SK-N-SH treated with all-trans-retinoic acid at 6 μM for 48 hours (cell line): ENCODE measurements around the gene SLC7A7.

ENCODE experiments used
- ATAC-seq: fragments of 200-7000 bp; cut with Tn5 transposase; 3 replicates; pipeline ENCODE4 v1.9.1; 2020; ENCODE audit warnings: mild to moderate bottlenecking, moderate library complexity
- ARNTL ChIP-seq: fragments of 450-650 bp; formaldehyde crosslinking; IDR thresholded peaks from 2 replicates; pipeline ENCODE4 v1.5.0; 2020; ENCODE audit warnings: low read depth, mild to moderate bottlenecking, moderate library complexity, borderline replicate concordance
- BACH2 ChIP-seq: fragments of 250-450 bp; sonication (Bioruptor Pico); IDR thresholded peaks from 2 replicates; pipeline ENCODE4 v1.9.0; 2021; ENCODE audit warnings: mild to moderate bottlenecking, borderline replicate concordance
- ESRRG ChIP-seq: fragments of 250-450 bp; sonication (Bioruptor Pico); IDR thresholded peaks from 2 replicates; pipeline ENCODE4 v1.6.1; 2021; ENCODE audit warnings: mild to moderate bottlenecking
- ISL1 ChIP-seq: fragments of 250-450 bp; sonication (Bioruptor Pico); IDR thresholded peaks from 2 replicates; pipeline ENCODE4 v2.1.2; 2022; ENCODE audit warnings: mild to moderate bottlenecking, moderate library complexity
- RARB ChIP-seq: fragments of 250-450 bp; sonication (Bioruptor Pico); IDR thresholded peaks from 2 replicates; pipeline ENCODE4 v1.8.0; 2021; ENCODE audit warnings: mild to moderate bottlenecking, moderate library complexity
- SNAI2 ChIP-seq: fragments of 250-450 bp; sonication (Bioruptor Pico); IDR thresholded peaks from 2 replicates; pipeline ENCODE4 v1.5.0; 2020; ENCODE audit warnings: mild to moderate bottlenecking, moderate library complexity
- ZFP3 ChIP-seq: fragments of 250-450 bp; sonication (Bioruptor Pico); IDR thresholded peaks from 2 replicates; pipeline ENCODE4 v1.5.0; 2020; ENCODE audit warnings: mild to moderate bottlenecking, moderate library complexity
- ZFP30 ChIP-seq: fragments of 450-650 bp; formaldehyde crosslinking; IDR thresholded peaks from 2 replicates; pipeline ENCODE4 v1.5.0; 2022; ENCODE audit warnings: mild to moderate bottlenecking, moderate library complexity
- ZNF565 ChIP-seq: fragments of 450-650 bp; formaldehyde crosslinking; conservative IDR thresholded peaks from 2 replicates; pipeline ENCODE4 v1.5.0; 2020; ENCODE audit warnings: low read depth, mild to moderate bottlenecking, moderate library complexity
- ZNF8 ChIP-seq: fragments of 450-650 bp; formaldehyde crosslinking; IDR thresholded peaks from 2 replicates; pipeline ENCODE4 v1.5.0; 2020; ENCODE audit warnings: mild to moderate bottlenecking, moderate library complexity
- TF ChIP-seq, protein P1 (sequence below): fragments of 250-450 bp; sonication (Bioruptor Pico); IDR thresholded peaks from 2 replicates; pipeline ENCODE4 v1.8.0; 2020; ENCODE audit warnings: mild to moderate bottlenecking, moderate library complexity, borderline replicate concordance
- TF ChIP-seq, protein P2 (sequence below): fragments of 250-450 bp; sonication (Bioruptor Pico); IDR thresholded peaks from 2 replicates; pipeline ENCODE4 v1.5.0; 2020; ENCODE audit warnings: mild to moderate bottlenecking, moderate library complexity
- TF ChIP-seq, protein P3 (sequence below): fragments of 250-450 bp; sonication (Bioruptor Pico); IDR thresholded peaks from 2 replicates; pipeline ENCODE4 v1.8.0; 2021; ENCODE audit warnings: low read depth, mild to moderate bottlenecking, moderate library complexity, borderline replicate concordance
- TF ChIP-seq, protein P4 (sequence below): fragments of 250-450 bp; sonication (Bioruptor Pico); IDR thresholded peaks from 2 replicates; pipeline ENCODE4 v1.5.1; 2021; ENCODE audit warnings: mild to moderate bottlenecking, moderate library complexity

The SLC7A7 gene

DNA sequence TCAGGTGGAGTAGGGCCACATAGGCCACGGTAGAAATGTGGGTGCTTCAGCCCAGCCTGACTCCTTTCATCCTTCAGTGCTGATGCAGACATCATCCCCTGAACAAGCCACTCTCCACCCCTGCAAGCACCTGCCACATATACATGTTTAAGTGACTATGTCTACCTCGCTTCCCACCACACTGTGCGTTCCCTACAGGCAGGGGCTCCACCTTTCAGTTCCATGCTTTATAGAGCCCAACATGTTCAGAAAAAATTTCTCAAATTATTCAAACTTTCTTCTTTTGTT, 11.6 kb downstream of the SLC7A7 start:
- TF ChIP-seq ARNTL (CRISPR knock-in tag) = no peak
- TF ChIP-seq, protein P1, sequence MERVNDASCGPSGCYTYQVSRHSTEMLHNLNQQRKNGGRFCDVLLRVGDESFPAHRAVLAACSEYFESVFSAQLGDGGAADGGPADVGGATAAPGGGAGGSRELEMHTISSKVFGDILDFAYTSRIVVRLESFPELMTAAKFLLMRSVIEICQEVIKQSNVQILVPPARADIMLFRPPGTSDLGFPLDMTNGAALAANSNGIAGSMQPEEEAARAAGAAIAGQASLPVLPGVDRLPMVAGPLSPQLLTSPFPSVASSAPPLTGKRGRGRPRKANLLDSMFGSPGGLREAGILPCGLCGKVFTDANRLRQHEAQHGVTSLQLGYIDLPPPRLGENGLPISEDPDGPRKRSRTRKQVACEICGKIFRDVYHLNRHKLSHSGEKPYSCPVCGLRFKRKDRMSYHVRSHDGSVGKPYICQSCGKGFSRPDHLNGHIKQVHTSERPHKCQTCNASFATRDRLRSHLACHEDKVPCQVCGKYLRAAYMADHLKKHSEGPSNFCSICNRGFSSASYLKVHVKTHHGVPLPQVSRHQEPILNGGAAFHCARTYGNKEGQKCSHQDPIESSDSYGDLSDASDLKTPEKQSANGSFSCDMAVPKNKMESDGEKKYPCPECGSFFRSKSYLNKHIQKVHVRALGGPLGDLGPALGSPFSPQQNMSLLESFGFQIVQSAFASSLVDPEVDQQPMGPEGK (CRISPR knock-in tag) = no peak
- no peak for ATAC-seq

DNA sequence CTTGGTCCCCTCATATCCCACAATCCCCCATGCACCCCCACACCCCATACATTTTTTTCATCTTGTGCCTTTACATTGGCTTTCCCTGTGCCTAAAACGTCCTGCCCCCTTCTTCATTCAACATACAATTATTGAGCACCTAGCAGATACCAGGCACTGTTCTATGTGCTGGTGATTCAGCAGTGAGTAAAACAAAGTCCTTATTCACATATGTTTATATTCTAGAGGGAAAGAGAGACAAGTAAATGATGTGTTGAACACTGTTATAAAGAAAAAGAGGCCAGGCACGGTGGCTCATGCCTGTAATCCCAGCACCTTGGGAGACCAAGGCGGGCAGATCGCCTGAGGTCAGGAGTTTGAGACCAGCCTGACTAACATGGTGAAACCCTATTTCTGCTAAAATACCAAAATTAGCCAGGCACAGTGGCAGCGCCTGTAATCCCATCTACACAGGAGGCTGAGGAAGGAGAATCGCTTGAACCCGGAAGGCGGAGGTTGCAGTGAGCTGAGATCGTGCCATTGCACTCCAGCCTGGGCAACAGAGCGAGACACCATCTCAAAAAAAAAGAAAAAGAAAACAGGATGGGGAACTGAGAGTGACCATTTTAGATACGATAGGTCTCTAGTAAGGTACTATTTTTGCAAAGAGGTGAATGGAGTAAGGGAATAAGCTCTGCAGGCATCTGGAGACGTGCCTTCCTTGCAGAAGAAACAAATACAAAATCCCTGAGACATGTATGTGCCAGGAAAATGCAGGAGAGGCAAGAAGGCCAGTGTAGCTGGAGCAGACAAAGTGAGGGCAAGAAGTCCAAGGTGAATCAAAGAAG, 12.2 kb downstream of the SLC7A7 start:
- no peak for ATAC-seq
- TF ChIP-seq ZNF565 (no peak), SNAI2 (CRISPR knock-in tag) (no peak), ZNF8 (no peak), ZFP30 (CRISPR knock-in tag) (no peak), ZFP3 (CRISPR knock-in tag) (no peak), BACH2 (CRISPR knock-in tag) (no peak), ISL1 (CRISPR knock-in tag) (no peak)
- TF ChIP-seq, protein P2, sequence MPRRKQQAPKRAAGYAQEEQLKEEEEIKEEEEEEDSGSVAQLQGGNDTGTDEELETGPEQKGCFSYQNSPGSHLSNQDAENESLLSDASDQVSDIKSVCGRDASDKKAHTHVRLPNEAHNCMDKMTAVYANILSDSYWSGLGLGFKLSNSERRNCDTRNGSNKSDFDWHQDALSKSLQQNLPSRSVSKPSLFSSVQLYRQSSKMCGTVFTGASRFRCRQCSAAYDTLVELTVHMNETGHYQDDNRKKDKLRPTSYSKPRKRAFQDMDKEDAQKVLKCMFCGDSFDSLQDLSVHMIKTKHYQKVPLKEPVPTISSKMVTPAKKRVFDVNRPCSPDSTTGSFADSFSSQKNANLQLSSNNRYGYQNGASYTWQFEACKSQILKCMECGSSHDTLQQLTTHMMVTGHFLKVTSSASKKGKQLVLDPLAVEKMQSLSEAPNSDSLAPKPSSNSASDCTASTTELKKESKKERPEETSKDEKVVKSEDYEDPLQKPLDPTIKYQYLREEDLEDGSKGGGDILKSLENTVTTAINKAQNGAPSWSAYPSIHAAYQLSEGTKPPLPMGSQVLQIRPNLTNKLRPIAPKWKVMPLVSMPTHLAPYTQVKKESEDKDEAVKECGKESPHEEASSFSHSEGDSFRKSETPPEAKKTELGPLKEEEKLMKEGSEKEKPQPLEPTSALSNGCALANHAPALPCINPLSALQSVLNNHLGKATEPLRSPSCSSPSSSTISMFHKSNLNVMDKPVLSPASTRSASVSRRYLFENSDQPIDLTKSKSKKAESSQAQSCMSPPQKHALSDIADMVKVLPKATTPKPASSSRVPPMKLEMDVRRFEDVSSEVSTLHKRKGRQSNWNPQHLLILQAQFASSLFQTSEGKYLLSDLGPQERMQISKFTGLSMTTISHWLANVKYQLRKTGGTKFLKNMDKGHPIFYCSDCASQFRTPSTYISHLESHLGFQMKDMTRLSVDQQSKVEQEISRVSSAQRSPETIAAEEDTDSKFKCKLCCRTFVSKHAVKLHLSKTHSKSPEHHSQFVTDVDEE = no peak
- TF ChIP-seq, protein P3, sequence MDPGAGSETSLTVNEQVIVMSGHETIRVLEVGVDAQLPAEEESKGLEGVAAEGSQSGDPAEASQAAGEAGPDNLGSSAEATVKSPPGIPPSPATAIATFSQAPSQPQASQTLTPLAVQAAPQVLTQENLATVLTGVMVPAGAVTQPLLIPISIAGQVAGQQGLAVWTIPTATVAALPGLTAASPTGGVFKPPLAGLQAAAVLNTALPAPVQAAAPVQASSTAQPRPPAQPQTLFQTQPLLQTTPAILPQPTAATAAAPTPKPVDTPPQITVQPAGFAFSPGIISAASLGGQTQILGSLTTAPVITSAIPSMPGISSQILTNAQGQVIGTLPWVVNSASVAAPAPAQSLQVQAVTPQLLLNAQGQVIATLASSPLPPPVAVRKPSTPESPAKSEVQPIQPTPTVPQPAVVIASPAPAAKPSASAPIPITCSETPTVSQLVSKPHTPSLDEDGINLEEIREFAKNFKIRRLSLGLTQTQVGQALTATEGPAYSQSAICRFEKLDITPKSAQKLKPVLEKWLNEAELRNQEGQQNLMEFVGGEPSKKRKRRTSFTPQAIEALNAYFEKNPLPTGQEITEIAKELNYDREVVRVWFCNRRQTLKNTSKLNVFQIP = no peak
- TF ChIP-seq, all 23 proteins: peak for 0

DNA sequence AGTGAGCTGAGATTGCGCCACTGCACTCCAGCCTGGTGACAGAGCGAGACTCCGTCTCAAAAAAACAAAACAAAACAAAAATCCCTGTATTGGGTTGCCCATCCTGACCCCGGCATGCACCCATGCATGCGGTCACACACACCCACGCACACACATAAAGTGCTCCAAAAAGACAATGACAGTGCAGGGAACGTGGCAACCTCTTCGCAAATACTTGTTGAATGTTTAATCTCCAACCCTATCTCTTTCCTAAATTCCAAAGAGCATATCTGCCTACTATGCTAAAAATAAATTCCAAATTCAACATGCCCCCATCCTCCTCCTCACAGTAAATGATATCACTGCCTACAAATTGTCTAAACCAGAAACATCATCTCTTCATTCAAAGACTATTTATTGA, 13.5 kb downstream of the SLC7A7 start:
- no peak for ATAC-seq

More for the DNA sequence above, 13.5 kb downstream of the SLC7A7 start:
- TF ChIP-seq, protein P3 = no peak
- TF ChIP-seq, protein P4, sequence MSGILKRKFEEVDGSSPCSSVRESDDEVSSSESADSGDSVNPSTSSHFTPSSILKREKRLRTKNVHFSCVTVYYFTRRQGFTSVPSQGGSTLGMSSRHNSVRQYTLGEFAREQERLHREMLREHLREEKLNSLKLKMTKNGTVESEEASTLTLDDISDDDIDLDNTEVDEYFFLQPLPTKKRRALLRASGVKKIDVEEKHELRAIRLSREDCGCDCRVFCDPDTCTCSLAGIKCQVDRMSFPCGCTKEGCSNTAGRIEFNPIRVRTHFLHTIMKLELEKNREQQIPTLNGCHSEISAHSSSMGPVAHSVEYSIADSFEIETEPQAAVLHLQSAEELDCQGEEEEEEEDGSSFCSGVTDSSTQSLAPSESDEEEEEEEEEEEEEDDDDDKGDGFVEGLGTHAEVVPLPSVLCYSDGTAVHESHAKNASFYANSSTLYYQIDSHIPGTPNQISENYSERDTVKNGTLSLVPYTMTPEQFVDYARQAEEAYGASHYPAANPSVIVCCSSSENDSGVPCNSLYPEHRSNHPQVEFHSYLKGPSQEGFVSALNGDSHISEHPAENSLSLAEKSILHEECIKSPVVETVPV (CRISPR knock-in tag) = no peak
- TF ChIP-seq ARNTL (CRISPR knock-in tag) (no peak), ZFP3 (CRISPR knock-in tag) (no peak), ESRRG (CRISPR knock-in tag) (no peak), BACH2 (CRISPR knock-in tag) (no peak), ZFP30 (CRISPR knock-in tag) (no peak), RARB (no peak)
- TF ChIP-seq, protein P2 = no peak
